ENCODE data around the gene RFX2.

- TF ChIP-seq CTCF (IDR thresholded peaks at IDR 0.05; ENCODE audit: insufficient read depth, low read depth, low read length) (no peak), EZH2 (IDR thresholded peaks at IDR 0.05; ENCODE audit: insufficient read depth, low read length) (no peak)
Measured at GRCh38 chr19:6101991-6102390, 8.3 kb downstream of the RFX2 start.
